H1 (cell line): ENCODE measurements around the gene PPARA. TPM values are rescaled to one million over a fixed set of nuclear protein-coding genes. Genes with fewer than 3 reads are reported as not detected.

Experiments
- CTCF ChIA-PET: fragments of 300-600 bp; sonication (Branson Sonifier 250); formaldehyde crosslinking; loops from one replicate; lab custom pipeline; 2021; ENCODE audit not compliant: partially characterized antibody; lab: Charles Lee
- POLR2A ChIA-PET: fragments of 300-600 bp; sonication (Branson Sonifier 250); formaldehyde crosslinking; loops from one replicate; lab custom pipeline; 2021; ENCODE audit warnings: inconsistent platforms; ENCODE audit not compliant: partially characterized antibody; lab: Charles Lee
- DNase-seq, 2 experiments: peaks; one replicate each; pipeline versions ENCODE4 v3.0.0 to v3.0.0-alpha.2; 2010 to 2022; ENCODE audit warnings: low spot score in 2 of 2, low read depth in 1 of 2, mixed read lengths in 1 of 2
- FAIRE-seq: peaks from 2 replicates; lab custom pipeline; 2011; peaks lifted over from hg19 to GRCh38; lab: Jason Lieb, UNC
- H2AFZ ChIP-seq: 2 replicates; pipeline ENCODE4 v1.8.1; 2012; ENCODE audit warnings: low read length, inconsistent platforms
- H2AK5ac ChIP-seq: 2 replicates; pipeline ENCODE4 v1.6.1; 2013; ENCODE audit warnings: low read depth, low read length
- H2BK120ac ChIP-seq: replicated peaks from 2 replicates; pipeline ENCODE3; 2013; ENCODE audit warnings: low read depth, low read length, inconsistent platforms
- H2BK12ac ChIP-seq: 2 replicates; pipeline ENCODE4 v1.6.1; 2013; ENCODE audit warnings: low read depth, low read length
- H2BK15ac ChIP-seq: 2 replicates; pipeline ENCODE4 v1.6.1; 2013; ENCODE audit warnings: low read length
- H2BK20ac ChIP-seq: 2 replicates; pipeline ENCODE4 v1.6.1; 2013; ENCODE audit warnings: low read length
- H2BK5ac ChIP-seq: 2 replicates; pipeline ENCODE4 v1.6.1; 2013; ENCODE audit warnings: low read depth, low read length
- H3K14ac ChIP-seq: 2 replicates; pipeline ENCODE4 v1.6.1; 2013; ENCODE audit warnings: inconsistent platforms; ENCODE audit not compliant: insufficient read length
- H3K18ac ChIP-seq: 2 replicates; pipeline ENCODE4 v1.6.1; 2013; ENCODE audit warnings: low read length; ENCODE audit errors: extremely low read depth
- H3K23ac ChIP-seq: 2 replicates; pipeline ENCODE4 v1.6.1; 2013; ENCODE audit warnings: inconsistent platforms; ENCODE audit not compliant: insufficient read length
- H3K23me2 ChIP-seq: 2 replicates; pipeline ENCODE4 v1.6.1; 2013; ENCODE audit warnings: low read depth, low read length
- H3K27ac ChIP-seq: 2 replicates; pipeline ENCODE4 v1.6.1; 2011; ENCODE audit warnings: low read depth, low read length, inconsistent platforms
- H3K27me3 ChIP-seq, 4 experiments: replicated peaks in 1 of 4; 1 replicate in 1 of 4; 2 replicates in 3 of 4; pipeline versions ENCODE4 v1.6.1 to v1.8.1; 2011 to 2013; ENCODE audit warnings: low read length in 3 of 4, mild to moderate bottlenecking in 3 of 4, inconsistent platforms in 2 of 4, mixed read lengths in 2 of 4, moderate library complexity in 1 of 4; ENCODE audit not compliant: control insufficient read depth in 3 of 4, insufficient read depth in 3 of 4; ENCODE audit errors: extremely low read depth in 1 of 4
- H3K36me3 ChIP-seq, 4 experiments: 2 replicates each; pipeline versions ENCODE4 v1.6.1 to v1.8.1; 2011 to 2013; ENCODE audit warnings: mild to moderate bottlenecking in 4 of 4, low read length in 3 of 4, moderate library complexity in 2 of 4, control low read depth in 1 of 4, inconsistent platforms in 1 of 4; ENCODE audit not compliant: insufficient read depth in 4 of 4, control insufficient read depth in 2 of 4
- H3K4ac ChIP-seq: replicated peaks from 2 replicates; pipeline ENCODE3; 2013; ENCODE audit warnings: low read length, low read depth, mixed read lengths, inconsistent platforms; ENCODE audit not compliant: insufficient read length
- H3K4me1 ChIP-seq, 4 experiments: replicated peaks in 1 of 4; 1 replicate in 1 of 4; 2 replicates in 3 of 4; pipeline versions ENCODE4 v1.6.1 to v1.8.1; 2011 to 2013; ENCODE audit warnings: low read length in 3 of 4, inconsistent platforms in 2 of 4, mixed read lengths in 1 of 4; ENCODE audit not compliant: insufficient read depth in 4 of 4, control insufficient read depth in 3 of 4
- H3K4me2 ChIP-seq, 2 experiments: 2 replicates each; pipeline versions ENCODE4 v1.6.1 to v1.8.1; 2011 to 2013; ENCODE audit warnings: low read depth in 2 of 2, low read length in 2 of 2, control low read depth in 1 of 2, inconsistent platforms in 1 of 2, mild to moderate bottlenecking in 1 of 2; ENCODE audit not compliant: insufficient read depth in 1 of 2
- H3K4me3 ChIP-seq, 4 experiments: fragments of 200-600, 300-600 bp in 1 of 4; sonication (generic), shearing (Covaris generic), sonication (Bioruptor Twin) in 1 of 4; 2 replicates each; pipeline versions ENCODE4 v1.5.1 to v1.8.1; 2011 to 2016; ENCODE audit warnings: low read length in 4 of 4, low read depth in 3 of 4, control low read depth in 2 of 4, inconsistent platforms in 2 of 4, mild to moderate bottlenecking in 2 of 4, mixed read lengths in 1 of 4, moderate library complexity in 1 of 4; ENCODE audit not compliant: insufficient read depth in 2 of 4; ENCODE audit errors: extremely low read depth in 1 of 4
- H3K56ac ChIP-seq: replicated peaks from 2 replicates; pipeline ENCODE3; 2013; ENCODE audit warnings: low read depth, mild to moderate bottlenecking, mixed read lengths, low read length, inconsistent platforms; ENCODE audit not compliant: insufficient read length
- H3K79me1 ChIP-seq: 2 replicates; pipeline ENCODE4 v1.6.1; 2013; ENCODE audit warnings: low read depth, low read length, control low read depth
- H3K79me2 ChIP-seq, 2 experiments: 2 replicates each; pipeline versions ENCODE4 v1.6.1 to v1.8.1; 2012 to 2013; ENCODE audit warnings: low read length in 2 of 2, mild to moderate bottlenecking in 2 of 2, inconsistent platforms in 1 of 2; ENCODE audit not compliant: insufficient read depth in 2 of 2, control insufficient read depth in 1 of 2
- H3K9ac ChIP-seq, 4 experiments: replicated peaks in 1 of 4; 1 replicate in 1 of 4; 2 replicates in 3 of 4; pipeline versions ENCODE4 v1.6.1 to v1.8.1; 2011 to 2013; ENCODE audit warnings: low read depth in 3 of 4, low read length in 3 of 4, control low read depth in 2 of 4, mild to moderate bottlenecking in 2 of 4, moderate library complexity in 2 of 4, inconsistent platforms in 1 of 4; ENCODE audit errors: extremely low read depth in 1 of 4
- H3K9me3 ChIP-seq, 2 experiments: 2 replicates each; pipeline versions ENCODE4 v1.6.1 to v1.8.1; 2012 to 2013; ENCODE audit warnings: mild to moderate bottlenecking in 2 of 2, moderate library complexity in 2 of 2, control low read depth in 1 of 2, inconsistent platforms in 1 of 2, low read depth in 1 of 2, low read length in 1 of 2, mixed read lengths in 1 of 2; ENCODE audit not compliant: insufficient read depth in 2 of 2
- H4K20me1 ChIP-seq, 2 experiments: replicated peaks in 1 of 2; 2 replicates each; pipeline versions ENCODE3 to v1.8.1; 2011 to 2013; ENCODE audit warnings: inconsistent platforms in 2 of 2, low read length in 2 of 2, mild to moderate bottlenecking in 1 of 2; ENCODE audit not compliant: insufficient read depth in 2 of 2, control insufficient read depth in 1 of 2
- H4K5ac ChIP-seq: 2 replicates; pipeline ENCODE4 v1.6.1; 2013; ENCODE audit warnings: low read length, low read depth, mixed read lengths, inconsistent platforms; ENCODE audit not compliant: insufficient read length
- H4K8ac ChIP-seq: 2 replicates; pipeline ENCODE4 v1.8.0; 2013; ENCODE audit warnings: mild to moderate bottlenecking, moderate library complexity, low read length, inconsistent platforms; ENCODE audit not compliant: insufficient read depth; ENCODE audit errors: extremely low read depth
- H4K91ac ChIP-seq: replicated peaks from 2 replicates; pipeline ENCODE3; 2013; ENCODE audit warnings: low read length, mixed read lengths, inconsistent platforms; ENCODE audit not compliant: insufficient read length
- RNF2 ChIP-seq: fragments of 200-900, 300-1000 bp; sonication (generic); IDR thresholded peaks from 2 replicates; pipeline ENCODE4 v1.7.1; 2016; ENCODE audit warnings: borderline replicate concordance, low read depth, mild to moderate bottlenecking, antibody characterized with exemption, low read length; ENCODE audit not compliant: poor library complexity, severe bottlenecking; ENCODE audit errors: missing control alignments
- WGBS, 2 experiments: shearing (Covaris generic) in 1 of 2; methylation state at CpG; one replicate each; pipeline versions ENCODE4 v1.1.6 to v1.1.7; 2013 to 2015; ENCODE audit warnings: low lambda C conversion rate in 2 of 2, mixed read lengths in 2 of 2, inconsistent platforms in 1 of 2, low coverage in 1 of 2, missing lambda C conversion rate in 1 of 2; ENCODE audit not compliant: insufficient replicate concordance in 2 of 2, insufficient coverage in 1 of 2, insufficient read length in 1 of 2; ENCODE audit errors: extremely low coverage in 1 of 2, missing lambda C conversion rate in 1 of 2; 5-methylcytosine and 5-hydroxymethylcytosine counted together
- polyA plus RNA-seq, 7 experiments: library from polyadenylated mRNA; depleted of rRNA in 3 of 7; stranded (reverse) in 5 of 7; unstranded in 2 of 7; fragments of >200 nt in 5 of 7; fragments of 200-250 nt in 2 of 7; gene quantifications; 1 replicate in 5 of 7; 2 replicates in 1 of 7; 4 replicates in 1 of 7; pipeline versions ENCODE4 v1.2.1 to v1.2.3, GENCODE V29; 2011 to 2013; ENCODE audit warnings: missing spikeins in 2 of 7, mixed read lengths in 2 of 7
- total RNA-seq: library from RNA; stranded (reverse); fragmentation: NEBNext Ultra II Directional; extraction: Animal tissue kit (Norgen Biotek cat#: 25700); gene quantifications from 2 replicates; pipeline ENCODE4 v1.2.1, GENCODE V29; 2021

The PPARA gene
- total and polyA plus RNA-seq, 2 of the 8 experiments (the other 6 are each of a cell fraction or from before 2014, with no cell fraction given) = 3.1 to 8.2 TPM

- Histone ChIP-seq H2BK5ac (peak overlapping the region; percentile 44; the same call in 1 of the 2 replicates), H2BK120ac (no peak overlapping the region), H3K79me2 (no peaks in the 10 kb centered on the region), H3K4me3 (no peak overlapping the region), H2BK20ac (no peak overlapping the region), H3K4me2 (no peak overlapping the region), H3K27ac (no peak overlapping the region; the same call in 1 of the 2 replicates), H2AK5ac (no peak overlapping the region), H3K56ac (no peak overlapping the region), H3K4ac (no peak overlapping the region), H3K9ac (no peak overlapping the region), H2BK15ac (no peak overlapping the region), H3K23ac (no peak overlapping the region), H2BK12ac (no peak overlapping the region), H3K27me3 (no peaks in the 10 kb centered on the region), H3K14ac (no peak overlapping the region), H3K4me1 (no peaks in the 10 kb centered on the region), H3K79me1 (no peaks in the 10 kb centered on the region), H4K20me1 (peaks cover 0 to 7% of the 10 kb centered on the region in 2 experiments), H4K5ac (no peak overlapping the region), H3K36me3 (peaks cover 3 to 12% (median 6%) of the 10 kb centered on the region in 4 experiments; a peak in 6 of 8 replicates), H3K9me3 (no peaks in the 10 kb centered on the region), H2AFZ (no peak overlapping the region), H4K8ac (no peak overlapping the region; the same call in 1 of the 2 replicates), H3K18ac (no peak overlapping the region), H4K91ac (no peak overlapping the region), H3K23me2 (no peaks in the 10 kb centered on the region)
- ChIA-PET POLR2A (interaction anchor here (1.8 kb wide), 1 partner anchor 14 kb away, joined by 5 read pairs; the partner anchor contains the start of gene GTSE1), CTCF (interaction anchor here (0.5 to 2.7 kb wide), 4 partner anchors 13 to 264 kb away, joined by 3 to 11 read pairs (median 3); no protein-coding TSS in a partner anchor)
- TF ChIP-seq RNF2 = no peak
- FAIRE-seq (no peak), DNase-seq (no peak)
- 91% methylated on average over 13 of the region's 13 CpGs; no CpG with 5 or more reads in 1 of the 2 experiments for WGBS, 2 experiments
Measured at GRCh38 chr22:46281866-46282678, 131.7 kb downstream of the PPARA start.
